Anterior cingulate cortex (tissue), 58 donors: ENCODE results near the gene CYP4V2.
A peak's percentile ranks its signal among the peaks of the same experiment; 100 is the strongest.

Source experiments
- DNase-seq, 58 donors: peaks; one replicate each; lab custom pipeline; 2025; lab: John Stamatoyannopoulos, UW

Gene CYP4V2

GRCh38 chr4:186172546-186172945 is 18.8 kb upstream of the CYP4V2 start:
- DNase-seq: no peak

- DNase-seq: no peak
These were observed 3.3 kb upstream of the CYP4V2 start for GRCh38 chr4:186188107-186188506.

GRCh38 chr4:186189656-186190055 is 1.7 kb upstream of the CYP4V2 start:
- no peak for DNase-seq

DNA sequence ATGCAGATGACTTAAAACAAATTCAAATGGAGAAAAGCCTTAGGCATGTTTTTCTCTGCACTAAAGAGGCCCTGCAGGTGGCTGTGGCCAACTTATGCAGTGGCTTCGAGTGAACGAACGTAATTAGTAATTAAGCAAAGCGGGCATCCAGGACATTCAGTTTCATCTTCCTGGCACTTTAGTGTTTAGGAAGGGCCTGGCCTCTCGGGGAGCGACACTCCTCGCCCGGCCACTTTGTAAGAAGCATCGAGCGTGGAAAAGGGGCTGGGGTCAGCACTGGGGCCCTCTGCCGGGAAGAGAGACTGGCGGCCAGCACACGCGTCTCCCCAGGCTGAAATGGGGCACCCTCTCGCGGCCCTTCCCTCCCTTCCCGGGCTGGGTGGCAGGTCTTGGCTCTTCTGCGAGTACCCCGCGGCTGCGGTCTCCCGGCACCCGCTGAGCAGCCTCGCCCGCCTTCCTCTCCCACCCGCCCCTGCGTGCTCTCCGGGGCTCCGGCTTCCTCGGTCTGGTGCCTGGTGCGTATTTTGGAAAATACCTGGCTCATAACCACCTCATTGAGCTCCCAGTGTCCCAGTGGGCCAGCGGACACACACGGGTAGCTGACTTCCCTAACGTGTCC is 677 bp upstream of the CYP4V2 start:
- DNase-seq: peak in 32 of 58 donors; percentile 21 to 85 (median 72)

GRCh38 chr4:186192066-186192612 is 772 bp downstream of the CYP4V2 start:
- DNase-seq: peak in 39 of 58 donors; percentile 16 to 78 (median 60)

DNA sequence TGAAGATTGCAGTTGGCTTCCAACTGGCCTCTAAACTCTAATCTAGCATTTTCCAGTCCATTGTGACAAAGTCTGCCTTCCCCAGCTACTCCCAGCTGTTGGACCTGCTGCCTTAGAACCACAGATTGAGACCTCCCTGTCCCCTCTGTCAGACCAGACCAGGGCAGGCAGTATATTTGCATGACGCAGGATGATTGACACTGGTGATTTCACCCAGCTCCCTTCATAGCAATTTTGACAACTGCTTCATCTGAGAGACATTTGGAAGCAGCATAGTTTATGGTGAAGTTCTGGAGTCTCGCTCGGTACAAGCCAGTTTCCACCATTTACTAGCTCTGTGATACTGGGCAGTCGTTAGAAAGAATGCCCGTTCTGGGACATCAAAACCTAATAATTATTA is 2.5 kb downstream of the CYP4V2 start:
- no peak for DNase-seq

DNA sequence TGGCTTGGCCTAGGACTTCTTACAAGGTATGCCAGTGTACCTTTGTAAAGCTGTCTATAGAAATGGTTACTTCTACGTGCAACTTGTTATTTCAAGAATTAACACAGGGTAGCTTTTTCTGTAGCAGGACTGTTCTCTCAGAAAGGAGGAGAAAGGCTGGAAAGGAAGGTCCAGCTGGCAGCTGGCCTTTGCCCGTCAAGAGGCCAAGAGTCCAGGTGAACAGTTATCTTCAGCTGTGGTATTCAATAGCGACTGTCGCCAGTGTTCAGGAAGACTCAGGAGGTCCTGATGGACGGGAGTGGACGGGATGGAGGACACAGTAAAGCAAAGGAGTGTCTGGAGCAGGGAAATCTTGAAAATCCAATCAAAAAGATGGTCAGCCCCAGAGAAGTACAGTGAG is 4.7 kb downstream of the CYP4V2 start:
- DNase-seq: no peak

- peak in 1 of 58 donors; percentile 19 for DNase-seq
These were observed 9.1 kb downstream of the CYP4V2 start for GRCh38 chr4:186200516-186200915.

GRCh38 chr4:186201010-186201409 is 9.6 kb downstream of the CYP4V2 start:
- no peak for DNase-seq

- DNase-seq: peak in 1 of 58 donors; percentile 5
These were observed 10.3 kb downstream of the CYP4V2 start for GRCh38 chr4:186201535-186202230.

DNA sequence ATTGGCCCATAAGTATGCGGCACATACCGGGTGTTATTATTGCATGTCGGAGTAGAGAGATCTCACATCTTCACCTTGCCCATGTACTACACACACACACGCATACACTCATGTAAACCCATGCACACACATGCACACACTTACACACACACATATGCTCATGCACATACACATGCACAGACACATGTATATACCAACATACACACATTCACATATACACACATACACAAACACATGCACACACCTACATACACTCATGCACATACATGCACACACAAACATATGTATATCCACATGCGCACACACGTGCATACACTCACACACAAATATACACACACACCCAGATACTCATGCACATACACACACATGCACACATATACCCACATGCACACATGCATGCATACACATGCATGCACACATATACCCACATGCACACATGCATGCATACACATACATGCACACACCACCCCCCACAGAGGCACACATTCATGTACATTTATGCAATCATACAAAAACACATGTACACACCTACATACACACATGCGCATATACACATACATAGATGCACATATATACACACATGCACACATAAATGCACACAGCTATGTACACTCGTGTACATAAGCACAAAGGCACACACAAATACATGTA is 11.2 kb downstream of the CYP4V2 start:
- no peak for DNase-seq

DNA sequence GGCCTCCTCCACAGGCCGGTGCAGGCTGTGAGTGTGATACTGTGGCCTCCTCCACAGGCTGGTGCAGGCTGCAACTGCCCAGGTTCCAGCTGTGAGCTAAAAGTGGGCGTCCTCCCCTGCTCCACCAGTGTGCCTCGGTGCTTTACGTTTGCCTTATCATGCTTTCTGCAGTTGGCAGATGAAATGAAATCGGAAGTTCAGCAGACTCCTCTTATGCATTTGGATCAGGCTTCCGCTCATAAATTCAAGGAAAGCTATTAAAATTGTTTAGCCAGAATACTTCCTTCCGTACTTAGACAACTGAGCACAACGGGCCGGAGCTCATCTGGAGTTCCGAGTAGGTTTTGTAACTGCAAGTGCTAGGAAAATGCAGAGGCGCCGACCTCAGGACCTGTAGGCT is 12.0 kb downstream of the CYP4V2 start:
- peak in 1 of 58 donors; percentile 22 for DNase-seq

GRCh38 chr4:186204103-186204559 is 12.8 kb downstream of the CYP4V2 start:
- DNase-seq: peak in 6 of 58 donors; percentile 34 to 62 (median 48)

DNA sequence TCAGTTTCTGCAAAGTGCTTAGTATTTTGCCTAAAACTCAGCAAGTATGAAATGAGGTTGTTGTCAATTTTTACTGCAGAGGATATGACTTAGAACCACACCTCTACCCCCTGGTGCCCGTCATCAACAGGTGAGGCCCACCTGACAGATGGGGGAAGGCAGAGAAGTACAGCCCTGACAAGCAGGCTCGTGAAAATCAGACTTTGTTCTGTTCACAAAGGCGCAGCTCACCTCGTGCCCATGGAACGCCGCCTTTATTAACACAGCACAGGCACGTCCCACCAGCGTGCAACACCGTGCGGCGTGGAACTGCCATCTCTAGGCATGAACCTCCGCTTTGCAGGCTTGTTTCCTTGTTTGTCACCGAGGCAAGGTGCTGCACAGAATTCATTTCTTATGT is 13.3 kb downstream of the CYP4V2 start:
- DNase-seq: no peak

DNA sequence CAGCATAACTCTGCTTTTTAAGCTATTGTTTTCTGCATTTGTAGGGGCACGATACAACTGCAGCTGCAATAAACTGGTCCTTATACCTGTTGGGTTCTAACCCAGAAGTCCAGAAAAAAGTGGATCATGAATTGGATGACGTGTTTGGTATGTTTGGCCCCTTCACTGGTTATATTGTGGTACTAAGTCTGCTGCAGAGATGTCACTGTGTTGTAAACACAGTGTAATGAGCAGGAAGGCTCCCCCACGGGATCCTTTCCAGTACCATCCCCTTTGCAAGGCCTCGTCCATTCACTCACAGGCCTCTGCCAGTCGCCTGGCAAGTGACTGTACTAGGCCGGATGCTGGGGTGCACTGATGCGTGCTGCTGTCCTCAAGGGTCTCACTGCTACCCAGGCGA is 13.8 kb downstream of the CYP4V2 start:
- no peak for DNase-seq

DNA sequence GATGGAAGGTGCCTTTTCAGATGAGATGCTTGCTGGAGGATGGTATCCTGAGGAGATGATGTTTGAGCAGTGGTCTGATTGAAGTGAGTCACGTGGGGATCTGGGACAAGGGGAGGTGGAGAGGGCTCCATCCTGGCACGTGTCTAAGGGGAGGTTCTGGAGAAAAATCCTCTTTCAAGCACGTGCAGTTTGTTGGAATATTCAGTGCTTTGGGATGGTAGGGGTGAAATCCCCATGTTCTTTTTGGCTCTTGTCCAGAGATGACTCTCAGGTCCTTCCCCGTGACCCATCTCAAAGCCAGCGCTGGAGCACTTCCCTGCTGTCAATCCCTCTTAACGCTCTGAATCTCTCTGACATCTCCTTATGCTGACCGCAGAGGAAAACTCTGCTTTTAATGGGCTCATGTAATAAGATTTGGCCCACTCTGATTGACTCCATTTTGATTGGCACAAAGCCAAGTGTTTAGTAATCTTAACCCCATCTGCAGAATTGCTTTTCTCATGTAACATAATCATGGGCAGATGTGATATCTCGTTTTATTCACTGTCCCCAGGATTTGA is 25.2 kb downstream of the CYP4V2 start:
- DNase-seq: no peak

DNA sequence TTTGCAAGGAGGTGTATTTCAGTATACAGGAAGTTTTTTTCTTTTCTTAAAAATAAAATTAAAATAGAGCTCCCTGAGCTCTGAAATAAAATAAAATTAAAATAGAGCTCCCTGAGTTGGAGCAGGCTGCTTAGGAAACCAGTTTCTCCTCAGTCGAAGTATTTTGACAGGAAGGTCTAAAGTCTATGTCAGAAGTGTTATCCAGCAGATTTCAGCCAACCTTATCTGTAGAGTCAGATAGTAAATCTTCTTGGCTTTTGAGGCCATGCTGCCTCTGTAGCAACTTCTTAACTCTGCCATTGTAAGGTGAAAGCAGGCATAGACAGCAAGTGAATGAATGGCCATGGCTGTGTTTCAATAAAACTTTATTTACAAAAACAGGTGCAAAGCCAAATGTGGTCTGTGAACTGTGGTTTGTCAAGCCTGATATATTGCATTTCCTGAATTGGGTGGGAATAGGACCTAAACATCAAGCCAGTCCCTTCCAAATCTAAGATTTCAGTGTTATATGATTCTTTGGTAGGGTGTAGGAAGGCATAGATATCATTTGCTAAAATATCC is 26.4 kb downstream of the CYP4V2 start:
- no peak for DNase-seq

DNA sequence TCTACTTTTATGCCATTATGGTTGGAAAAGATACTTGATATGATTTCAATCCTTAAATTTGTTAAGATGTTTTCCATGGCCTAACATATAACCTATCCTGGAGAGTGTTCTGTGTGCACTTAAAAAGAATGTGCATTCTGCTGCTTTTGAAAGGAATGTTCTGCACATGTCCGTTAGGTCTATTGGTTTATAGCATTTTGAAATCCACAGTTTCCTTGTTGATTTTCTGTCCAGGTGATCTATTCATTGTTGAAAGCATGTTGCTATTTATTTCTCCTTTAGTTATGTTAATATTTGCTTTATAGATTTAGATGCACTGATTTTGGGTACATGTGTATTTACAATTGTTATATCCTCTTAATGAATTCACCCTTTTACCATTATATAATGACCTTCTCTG is 30.3 kb downstream of the CYP4V2 start:
- DNase-seq: no peak

- DNase-seq: no peak
These were observed 34.5 kb downstream of the CYP4V2 start for GRCh38 chr4:186225848-186226247.

GRCh38 chr4:186226521-186227189 is 35.3 kb downstream of the CYP4V2 start:
- no peak for DNase-seq
